ENCODE results near the gene KRT5.
"Not testable (repeated sequence)": the region's sequence is repeated elsewhere in the genome, so short reads cannot be mapped to it uniquely, and the experiment has no call there.

Gene KRT5

DNA sequence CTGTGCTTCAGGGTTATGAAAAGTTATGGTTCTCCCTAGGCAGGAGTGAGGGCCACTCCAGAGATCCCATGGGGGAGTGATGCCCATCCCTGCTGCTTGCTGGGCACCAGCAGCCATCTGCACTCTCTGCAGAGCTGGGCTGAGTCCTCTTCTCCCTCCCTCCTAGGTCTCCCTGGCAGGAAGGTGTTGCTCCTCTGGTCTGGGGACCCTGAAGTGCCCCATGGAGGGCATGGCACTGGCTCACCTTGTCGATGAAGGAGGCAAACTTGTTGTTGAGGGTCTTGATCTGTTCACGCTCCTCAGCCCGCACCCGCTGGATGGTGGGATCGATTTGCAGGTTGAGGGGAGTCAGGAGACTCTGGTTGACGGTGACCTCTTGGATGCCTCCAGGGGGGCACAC is 27.8 kb downstream of the KRT5 start:
- not testable (repeated sequence) for DNase-seq

DNA sequence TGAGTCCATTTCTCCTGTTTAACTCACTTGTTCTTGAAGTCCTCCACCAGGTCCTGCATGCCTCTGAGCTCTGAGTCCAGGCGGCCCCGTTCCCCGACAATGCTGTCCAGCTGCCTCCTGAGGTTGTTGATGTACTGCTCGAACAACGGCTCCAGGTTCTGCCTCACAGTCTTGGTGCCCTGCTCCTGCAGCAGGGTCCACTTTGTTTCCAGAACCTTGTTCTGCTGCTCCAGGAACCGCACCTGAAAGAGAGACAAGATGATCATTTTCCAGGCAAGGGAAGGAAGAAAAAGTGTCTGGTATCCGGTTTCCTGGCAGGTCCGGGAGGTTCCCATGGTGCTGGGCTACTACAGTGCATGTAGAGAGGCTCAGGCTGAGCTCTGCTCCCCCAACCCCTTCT is 28.7 kb downstream of the KRT5 start:
- not testable (repeated sequence) for DNase-seq

GRCh38 chr12:52488736-52489135 is 31.5 kb downstream of the KRT5 start:
- DNase-seq = no peak

DNA sequence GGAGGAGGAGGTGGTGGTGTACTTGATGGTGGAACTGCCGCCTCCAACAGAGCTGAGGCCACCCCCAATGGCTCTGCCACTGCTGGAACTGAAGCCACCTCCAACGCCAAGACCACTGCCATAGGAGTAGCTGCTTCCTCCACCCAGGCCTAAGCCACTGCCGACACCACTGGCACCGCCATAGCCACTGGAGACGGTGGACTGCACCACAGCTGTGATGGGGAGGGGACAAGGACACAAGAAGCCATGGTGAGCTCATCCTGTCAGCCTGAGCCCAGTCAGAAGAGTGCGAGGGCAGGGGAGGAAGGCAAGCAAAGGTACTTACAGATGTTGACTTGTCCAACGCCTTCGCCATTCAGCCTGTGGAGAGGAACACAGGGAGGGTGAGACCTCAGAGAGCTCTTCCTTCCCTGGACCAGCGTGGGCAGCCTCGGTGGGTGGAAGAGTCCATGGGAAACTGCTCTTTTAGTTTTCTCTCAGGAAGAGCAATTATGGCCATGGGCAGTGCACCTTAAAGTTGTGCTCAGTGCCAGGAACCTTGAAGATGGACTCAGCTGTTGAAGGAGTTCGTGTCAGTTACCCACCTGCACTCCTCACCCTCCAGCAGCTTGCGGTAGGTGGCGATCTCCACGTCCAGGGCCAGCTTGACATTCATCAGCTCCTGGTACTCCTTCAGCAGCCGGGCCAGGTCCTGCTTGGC is 32.3 kb downstream of the KRT5 start:
- DNase-seq = not testable (repeated sequence)

DNA sequence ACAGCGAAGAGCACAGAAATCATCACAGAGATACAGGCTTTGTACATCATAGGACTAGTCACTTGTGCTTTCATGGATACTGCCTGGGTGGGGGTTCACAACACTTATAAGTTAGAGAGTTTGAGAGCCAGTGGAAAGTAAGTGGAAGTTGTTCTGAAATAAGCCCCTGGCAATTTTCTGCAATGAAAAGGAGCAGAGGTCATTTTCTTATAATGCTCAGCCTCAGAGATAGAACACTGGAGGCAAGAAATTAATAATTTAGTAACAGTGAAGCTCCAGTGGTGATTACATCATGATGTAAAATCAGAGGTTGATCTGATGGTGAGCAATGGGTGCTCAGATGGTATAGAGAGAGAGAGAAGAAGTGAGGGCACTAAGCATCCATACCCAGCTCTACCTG is 33.0 kb downstream of the KRT5 start:
- DNase-seq = no peak

DNA sequence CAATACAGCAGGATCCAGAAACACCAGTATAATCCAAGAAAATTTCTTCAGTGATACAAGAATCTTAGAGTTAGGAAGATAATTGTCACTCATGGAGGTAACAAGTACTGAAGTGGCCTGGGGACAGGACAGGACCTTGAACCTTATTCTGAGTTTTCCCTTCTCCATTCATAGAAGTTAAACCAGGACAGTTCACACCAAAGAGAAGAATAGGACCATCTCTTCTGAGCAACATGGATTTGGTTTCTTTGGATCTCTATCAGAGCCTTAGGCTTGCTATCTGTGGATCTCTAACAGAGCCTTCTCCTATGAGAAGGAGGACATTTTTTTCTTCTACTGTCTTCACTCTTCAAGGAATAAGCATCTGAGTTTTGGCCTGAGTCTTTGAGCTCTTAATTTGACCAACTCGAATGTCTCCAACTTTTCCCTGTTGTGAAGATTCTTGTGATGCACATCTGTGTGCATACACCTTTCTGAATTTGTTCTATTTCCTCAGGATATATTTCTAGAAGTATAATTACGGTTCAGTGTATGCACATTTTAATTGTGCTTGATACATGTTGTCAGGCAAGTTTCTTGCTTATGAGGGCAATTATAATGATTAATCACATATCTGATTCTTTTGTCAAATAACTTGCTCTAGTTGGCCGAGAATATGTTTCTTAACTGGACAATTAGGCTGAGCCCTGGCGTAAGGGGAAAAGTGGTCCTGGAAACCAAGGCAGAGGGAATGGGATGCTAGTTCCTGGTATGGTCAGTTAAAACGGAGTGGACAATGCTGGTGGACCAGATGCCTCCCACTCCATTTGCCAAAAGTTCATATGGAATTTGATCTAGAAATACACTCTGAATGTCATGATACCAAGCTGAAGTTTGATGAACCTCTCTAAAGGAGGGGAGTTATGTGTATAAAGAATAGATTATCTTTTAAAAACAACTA is 33.8 kb downstream of the KRT5 start:
- no peak for DNase-seq

- DNase-seq = no peak
These were observed 40.1 kb downstream of the KRT5 start for GRCh38 chr12:52480073-52480472.

DNA sequence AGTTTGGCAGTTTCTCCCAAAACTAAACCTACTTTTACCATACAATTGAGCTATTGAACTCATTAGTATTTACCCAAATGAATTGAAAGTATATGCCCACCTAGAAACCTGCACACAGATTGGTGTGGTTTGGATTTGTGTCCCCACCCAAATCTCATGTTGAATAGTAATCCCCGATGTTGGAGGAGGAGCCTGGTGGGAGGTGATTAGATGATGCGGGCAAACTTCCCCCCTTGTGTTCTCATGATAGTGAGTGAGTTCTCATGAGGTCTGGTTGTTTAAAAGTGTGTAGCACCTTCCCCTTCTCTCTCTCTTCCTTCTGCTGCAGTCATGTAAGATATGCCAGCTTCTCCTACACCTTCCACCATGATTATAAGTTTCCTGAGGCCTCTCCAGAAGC is 42.5 kb downstream of the KRT5 start:
- no peak for DNase-seq

GRCh38 chr12:52474212-52474611 is 46.0 kb downstream of the KRT5 start:
- no peak for DNase-seq

DNA sequence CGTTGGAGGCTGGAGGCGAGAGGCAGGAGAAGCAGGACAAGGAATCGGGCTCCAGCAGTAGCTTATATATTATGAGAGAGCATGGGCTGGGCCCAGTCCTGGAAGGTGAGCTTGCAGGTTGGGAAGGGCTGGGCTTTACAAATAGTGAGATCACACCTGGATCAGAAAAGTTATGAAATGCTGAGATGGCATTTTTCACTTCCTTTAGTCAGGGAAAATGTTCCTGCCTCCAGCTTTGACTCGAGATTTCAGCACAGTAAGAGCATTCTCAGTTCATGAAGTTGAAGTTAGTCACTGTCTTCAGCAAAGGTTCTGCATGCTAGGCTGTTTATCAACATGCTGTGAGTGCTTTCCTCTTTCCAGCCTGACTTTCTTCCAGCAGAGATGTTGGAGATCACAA is 46.4 kb downstream of the KRT5 start, which contains the start of gene KRT6C:
Gene KRT6C (minus strand): TSS at position 38 of the 400 bp plus-strand sequence. CDS start 68 bp downstream, outside the sequence.
- DNase-seq = no peak

GRCh38 chr12:52469853-52470252 is 50.3 kb downstream of the KRT5 start:
- DNase-seq = no peak

DNA sequence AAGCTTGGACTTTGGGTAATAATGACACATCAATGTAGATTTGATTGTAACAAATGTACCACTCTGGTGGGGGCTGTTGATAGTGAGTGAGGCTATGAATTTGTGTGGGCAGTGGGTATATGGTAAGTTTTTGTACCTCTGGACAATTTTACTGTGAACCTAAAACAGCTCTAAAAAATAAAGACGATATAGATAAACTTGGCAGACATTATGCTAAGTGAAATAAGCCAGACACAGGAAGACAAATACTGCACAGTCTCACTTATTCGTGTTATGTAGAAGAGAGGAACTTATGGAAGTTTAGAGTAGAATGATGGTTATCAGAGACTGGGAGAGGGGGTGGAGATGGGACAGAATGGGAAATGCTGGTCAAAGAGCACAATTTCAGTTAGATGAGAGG is 55.3 kb downstream of the KRT5 start:
- DNase-seq = no peak
